Fibroblast of lung (primary cell): ENCODE results near the gene GBF1. TPM values are rescaled to one million over a fixed set of nuclear protein-coding genes. Genes with fewer than 3 reads are reported as not detected.
"Not testable (repeated sequence)": the region's sequence is repeated elsewhere in the genome, so short reads cannot be mapped to it uniquely, and the experiment has no call there.

Experiments used
- DNase-seq, 2 donors: peaks; one replicate each; pipeline versions ENCODE4 v3.0.0 to v3.0.0-alpha.2; 2010; ENCODE audit warnings: low read depth in 2 of 2
- H2AFZ ChIP-seq: 2 replicates; pipeline ENCODE4 v1.5.1; 2012; ENCODE audit warnings: low read length, control low read depth, inconsistent platforms
- H3K27ac ChIP-seq: 2 replicates; pipeline ENCODE4 v1.5.1; 2011; ENCODE audit warnings: low read length, control low read depth; ENCODE audit not compliant: insufficient read depth
- H3K27me3 ChIP-seq: 2 replicates; pipeline ENCODE4 v1.5.1; 2011; ENCODE audit warnings: mild to moderate bottlenecking, low read length; ENCODE audit not compliant: control insufficient read depth, insufficient read depth
- H3K36me3 ChIP-seq: 2 replicates; pipeline ENCODE4 v1.5.1; 2011; ENCODE audit warnings: low read length; ENCODE audit not compliant: control insufficient read depth, insufficient read depth
- H3K4me1 ChIP-seq: 2 replicates; pipeline ENCODE4 v1.5.1; 2011; ENCODE audit warnings: low read length; ENCODE audit not compliant: control insufficient read depth, insufficient read depth; ENCODE audit errors: extremely low read depth
- H3K4me2 ChIP-seq: 2 replicates; pipeline ENCODE4 v1.5.1; 2011; ENCODE audit warnings: low read length, control low read depth; ENCODE audit not compliant: insufficient read depth; ENCODE audit errors: extremely low read depth
- H3K4me3 ChIP-seq, 4 experiments: fragments of 200-600 bp in 1 of 4; sonication (generic) in 1 of 4; replicated peaks in 1 of 4; 2 replicates each; pipeline ENCODE4 v1.5.1; 2011 to 2016; ENCODE audit warnings: low read length in 4 of 4, low read depth in 3 of 4, mild to moderate bottlenecking in 3 of 4, control low read depth in 2 of 4, inconsistent platforms in 1 of 4, mixed read lengths in 1 of 4; ENCODE audit not compliant: insufficient read depth in 1 of 4; ENCODE audit errors: control extremely low read depth in 1 of 4
- H3K79me2 ChIP-seq: 2 replicates; pipeline ENCODE4 v1.5.1; 2012; ENCODE audit warnings: mild to moderate bottlenecking, low read length, inconsistent platforms; ENCODE audit not compliant: control insufficient read depth, insufficient read depth
- H3K9ac ChIP-seq: 2 replicates; pipeline ENCODE4 v1.5.1; 2011; ENCODE audit warnings: mild to moderate bottlenecking, low read length, control low read depth; ENCODE audit not compliant: insufficient read depth
- H3K9me3 ChIP-seq: 2 replicates; pipeline ENCODE4 v1.5.1; 2012; ENCODE audit warnings: low read depth, low read length; ENCODE audit not compliant: control insufficient read depth, insufficient read depth
- H4K20me1 ChIP-seq: 2 replicates; pipeline ENCODE4 v1.5.1; 2011; ENCODE audit warnings: low read length; ENCODE audit not compliant: control insufficient read depth, insufficient read depth; ENCODE audit errors: extremely low read depth
- CTCF ChIP-seq, 2 donors: IDR thresholded peaks in 1 of 2; conservative IDR thresholded peaks in 1 of 2; 1 replicate in 1 of 2; 2 replicates in 1 of 2; pipeline ENCODE4 v1.5.1; 2011 to 2012; ENCODE audit warnings: low read length in 2 of 2, control low read depth in 1 of 2, inconsistent platforms in 1 of 2, low read depth in 1 of 2, mild to moderate bottlenecking in 1 of 2
- EZH2 ChIP-seq: IDR thresholded peaks from 2 replicates; pipeline ENCODE4 v1.5.1; 2012; ENCODE audit warnings: low read length, control low read depth, mild to moderate bottlenecking; ENCODE audit errors: missing control alignments
- polyA plus RNA-seq, 2 donors: library from polyadenylated mRNA; depleted of rRNA in 1 of 2; stranded (reverse) in 1 of 2; unstranded in 1 of 2; fragments of >200 nt; gene quantifications; 2 replicates each; pipeline ENCODE4 v1.2.1, GENCODE V29; 2011 to 2012; ENCODE audit warnings: missing spikeins in 1 of 2
- total RNA-seq: library from RNA; depleted of rRNA; stranded (reverse); fragments of >200 nt; gene quantifications from 2 replicates; pipeline ENCODE4 v1.2.1, GENCODE V29; 2014

The GBF1 gene
- total and polyA plus RNA-seq, 2 donors (not counting 1 experiment from before 2014, with no cell fraction given) = 24.1 to 24.6 TPM

- H2AFZ ChIP-seq = no peak overlapping the region
- H3K4me1 ChIP-seq = peaks cover 6% of the 10 kb centered on the region
- no peaks in the 10 kb centered on the region for H4K20me1 ChIP-seq
- H3K27me3 ChIP-seq = no peaks in the 10 kb centered on the region
- no peak overlapping the region for H3K27ac ChIP-seq
- TF ChIP-seq CTCF (conservative IDR thresholded peaks at IDR 0.05 in 1 of 2, IDR thresholded peaks at IDR 0.05 in 1 of 2; ENCODE audit: low read depth in 1 of 2, low read length in 2 of 2) (no peak), EZH2 (no peak)
- DNase-seq = no peak
- H3K9me3 ChIP-seq = no peaks in the 10 kb centered on the region
- no peak overlapping the region for H3K4me2 ChIP-seq
- H3K36me3 ChIP-seq = no peaks in the 10 kb centered on the region
- H3K9ac ChIP-seq = no peak overlapping the region
- no peak overlapping the region for H3K4me3 ChIP-seq
- peaks cover 26% of the 10 kb centered on the region for H3K79me2 ChIP-seq
Observed at GRCh38 chr10:102306006-102306405, 60.7 kb downstream of the GBF1 start.

GRCh38 chr10:102306710-102307109 lies 61.4 kb downstream of the GBF1 start:
- no peak for DNase-seq
- Histone ChIP-seq H3K4me2 (no peak overlapping the region), H3K4me1 (peaks cover 6% of the 10 kb centered on the region), H4K20me1 (no peaks in the 10 kb centered on the region), H3K79me2 (peaks cover 29% of the 10 kb centered on the region), H3K27me3 (no peaks in the 10 kb centered on the region), H3K4me3 (no peak overlapping the region), H3K9ac (no peak overlapping the region), H3K36me3 (no peaks in the 10 kb centered on the region), H3K9me3 (no peaks in the 10 kb centered on the region), H2AFZ (no peak overlapping the region), H3K27ac (no peak overlapping the region)
- TF ChIP-seq CTCF (conservative IDR thresholded peaks at IDR 0.05 in 1 of 2, IDR thresholded peaks at IDR 0.05 in 1 of 2; ENCODE audit: low read depth in 1 of 2, low read length in 2 of 2) = no peak
- no peak for TF ChIP-seq EZH2

- H3K9me3 ChIP-seq, H3K27me3 ChIP-seq, H3K27ac ChIP-seq, DNase-seq, H2AFZ ChIP-seq, H4K20me1 ChIP-seq, H3K4me3 ChIP-seq, H3K4me2 ChIP-seq, H3K9ac ChIP-seq, H3K4me1 ChIP-seq, H3K36me3 ChIP-seq: not testable (repeated sequence)
- H3K79me2 ChIP-seq = peaks cover 37% of the 10 kb centered on the region
Observed at GRCh38 chr10:102308318-102308717, 63.0 kb downstream of the GBF1 start.
